ENCODE measurements around the gene HIP1. TPM values are rescaled to one million over a fixed set of nuclear protein-coding genes. Genes with fewer than 3 reads are reported as not detected.

HIP1 gene
- total RNA-seq, 1 donor: 21.2 TPM

GRCh38 chr7:75735581-75736350 lies 3.0 kb downstream of the HIP1 start:
- no peak for DNase-seq (ENCODE audit: low read depth)
- no peak for TF ChIP-seq CTCF (IDR thresholded peaks at IDR 0.05; ENCODE audit: insufficient read depth, low read depth, low read length)
- H3K4me3 ChIP-seq (ENCODE audit: low read depth, low read length): no peak overlapping the region

- peak; percentile 83 for DNase-seq (ENCODE audit: low read depth)
- H3K4me3 ChIP-seq (ENCODE audit: low read depth, low read length): no peak overlapping the region
- TF ChIP-seq CTCF (IDR thresholded peaks at IDR 0.05; ENCODE audit: insufficient read depth, low read depth, low read length): no peak
Observed at GRCh38 chr7:75734586-75735458, 3.9 kb downstream of the HIP1 start.

- H3K4me3 ChIP-seq (ENCODE audit: low read depth, low read length): no peak overlapping the region
- DNase-seq (ENCODE audit: low read depth): peak; percentile 91
Observed at GRCh38 chr7:75732764-75733630, 5.7 kb downstream of the HIP1 start.

GRCh38 chr7:75732016-75732521 lies 6.7 kb downstream of the HIP1 start:
- DNase-seq (ENCODE audit: low read depth): peak; percentile 25
- no peak for TF ChIP-seq CTCF (IDR thresholded peaks at IDR 0.05; ENCODE audit: insufficient read depth, low read depth, low read length)
- no peak overlapping the region for H3K4me3 ChIP-seq (ENCODE audit: low read depth, low read length)

More at GRCh38 chr7:75732764-75733630, 5.7 kb downstream of the HIP1 start:
- no peak for TF ChIP-seq CTCF (IDR thresholded peaks at IDR 0.05; ENCODE audit: insufficient read depth, low read depth, low read length)

- H3K4me3 ChIP-seq (ENCODE audit: low read depth, low read length): no peak overlapping the region
- DNase-seq (ENCODE audit: low read depth): no peak
- no peak for TF ChIP-seq CTCF (IDR thresholded peaks at IDR 0.05; ENCODE audit: insufficient read depth, low read depth, low read length)
Observed at GRCh38 chr7:75729851-75730274, 8.9 kb downstream of the HIP1 start.

Measured in fibroblast of villous mesenchyme (primary cell).